ENCODE measurements around the gene NMUR1.
"Not testable (repeated sequence)": the region's sequence is repeated elsewhere in the genome, so short reads cannot be mapped to it uniquely, and the experiment has no call there.

Gene NMUR1

DNA sequence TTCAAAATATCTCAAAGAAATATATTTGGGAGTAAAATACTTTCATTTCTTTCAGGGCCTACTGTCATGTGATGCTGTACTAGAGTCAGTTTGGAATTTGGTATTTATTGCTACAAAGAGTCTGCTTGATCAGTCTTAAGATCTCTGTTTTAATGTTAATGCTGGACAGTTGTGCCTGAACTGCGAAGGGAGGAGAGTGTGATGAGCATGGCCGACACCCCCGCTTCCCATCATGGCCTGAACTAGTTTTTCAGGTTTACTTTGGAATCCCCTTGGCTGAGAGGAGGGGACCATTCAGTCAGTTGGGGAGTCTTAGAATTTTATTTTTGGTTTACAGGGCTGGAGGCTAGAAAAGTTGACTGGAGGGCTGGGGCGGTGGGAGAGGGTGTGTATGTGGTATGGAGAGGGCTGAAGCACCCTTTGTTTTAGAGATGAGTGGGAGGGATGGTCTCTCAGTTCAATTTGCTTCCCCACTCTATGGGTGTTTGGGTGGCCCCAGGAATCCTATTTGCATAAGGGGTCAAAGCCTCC is 41.5 kb upstream of the NMUR1 start:
- TF ChIP-seq, protein P1, sequence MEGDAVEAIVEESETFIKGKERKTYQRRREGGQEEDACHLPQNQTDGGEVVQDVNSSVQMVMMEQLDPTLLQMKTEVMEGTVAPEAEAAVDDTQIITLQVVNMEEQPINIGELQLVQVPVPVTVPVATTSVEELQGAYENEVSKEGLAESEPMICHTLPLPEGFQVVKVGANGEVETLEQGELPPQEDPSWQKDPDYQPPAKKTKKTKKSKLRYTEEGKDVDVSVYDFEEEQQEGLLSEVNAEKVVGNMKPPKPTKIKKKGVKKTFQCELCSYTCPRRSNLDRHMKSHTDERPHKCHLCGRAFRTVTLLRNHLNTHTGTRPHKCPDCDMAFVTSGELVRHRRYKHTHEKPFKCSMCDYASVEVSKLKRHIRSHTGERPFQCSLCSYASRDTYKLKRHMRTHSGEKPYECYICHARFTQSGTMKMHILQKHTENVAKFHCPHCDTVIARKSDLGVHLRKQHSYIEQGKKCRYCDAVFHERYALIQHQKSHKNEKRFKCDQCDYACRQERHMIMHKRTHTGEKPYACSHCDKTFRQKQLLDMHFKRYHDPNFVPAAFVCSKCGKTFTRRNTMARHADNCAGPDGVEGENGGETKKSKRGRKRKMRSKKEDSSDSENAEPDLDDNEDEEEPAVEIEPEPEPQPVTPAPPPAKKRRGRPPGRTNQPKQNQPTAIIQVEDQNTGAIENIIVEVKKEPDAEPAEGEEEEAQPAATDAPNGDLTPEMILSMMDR (conservative IDR thresholded peaks at IDR 0.05; ENCODE audit: low read length): no peak
- no peak overlapping the region for H3K4me3 ChIP-seq (ENCODE audit: low read length)
- no peak for DNase-seq (ENCODE audit: low read depth)

DNA sequence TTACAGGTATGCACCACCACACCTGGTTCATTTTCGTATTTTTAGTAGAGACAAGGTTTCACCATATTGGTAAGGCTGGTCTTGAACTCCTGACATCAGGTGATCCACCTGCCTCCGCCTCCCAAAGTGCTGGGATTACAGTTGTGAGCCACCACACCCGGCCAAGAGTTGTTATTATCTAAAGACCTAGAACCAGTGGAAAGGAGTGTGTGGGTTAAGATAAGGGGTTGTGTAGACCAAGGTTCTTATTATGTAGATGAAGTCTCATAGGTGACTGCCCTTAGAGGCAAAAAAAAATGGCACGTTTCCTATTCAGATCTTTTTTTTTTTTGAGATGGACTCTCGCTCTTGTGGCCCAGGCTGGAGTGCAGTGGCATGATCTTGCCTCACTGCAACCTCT is 40.7 kb upstream of the NMUR1 start:
- not testable (repeated sequence) for DNase-seq (ENCODE audit: low read depth); H3K4me3 ChIP-seq (ENCODE audit: low read length)

DNA sequence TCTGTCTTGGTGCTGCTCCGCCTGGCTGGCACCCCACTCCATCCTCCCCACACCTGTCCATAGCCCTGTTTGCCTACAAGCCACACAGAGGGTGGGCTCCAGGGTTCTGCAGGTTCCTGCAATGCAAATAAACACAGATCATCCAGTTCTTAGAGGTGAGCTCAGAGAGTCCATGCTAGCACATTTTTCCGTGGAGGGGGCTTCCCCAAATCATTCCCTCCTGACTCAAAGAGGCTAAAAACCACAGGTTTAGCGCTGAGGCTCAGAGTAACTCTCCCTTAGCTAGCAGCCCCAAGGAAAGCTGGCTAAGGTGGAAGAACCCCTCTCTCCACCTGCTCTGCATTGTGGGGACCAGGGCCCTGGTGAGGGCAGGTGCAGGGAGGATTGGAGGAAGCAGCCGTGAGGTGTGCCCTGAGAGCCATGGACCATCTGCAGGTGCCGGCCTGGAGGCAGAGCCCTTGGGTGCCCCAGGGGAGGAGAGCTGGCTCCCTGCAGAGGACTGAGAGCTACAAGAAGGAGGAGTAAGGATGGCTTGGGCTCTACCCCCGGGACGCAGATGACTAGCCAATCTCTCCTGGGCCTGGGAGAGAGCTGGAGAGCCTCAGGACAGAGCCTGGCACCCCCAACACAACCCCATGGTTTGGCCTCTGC is 38.7 kb upstream of the NMUR1 start:
- DNase-seq (ENCODE audit: low read depth): no peak
- TF ChIP-seq, protein P1 (conservative IDR thresholded peaks at IDR 0.05; ENCODE audit: low read length): no peak
- H3K4me3 ChIP-seq (ENCODE audit: low read length): no peak overlapping the region

DNA sequence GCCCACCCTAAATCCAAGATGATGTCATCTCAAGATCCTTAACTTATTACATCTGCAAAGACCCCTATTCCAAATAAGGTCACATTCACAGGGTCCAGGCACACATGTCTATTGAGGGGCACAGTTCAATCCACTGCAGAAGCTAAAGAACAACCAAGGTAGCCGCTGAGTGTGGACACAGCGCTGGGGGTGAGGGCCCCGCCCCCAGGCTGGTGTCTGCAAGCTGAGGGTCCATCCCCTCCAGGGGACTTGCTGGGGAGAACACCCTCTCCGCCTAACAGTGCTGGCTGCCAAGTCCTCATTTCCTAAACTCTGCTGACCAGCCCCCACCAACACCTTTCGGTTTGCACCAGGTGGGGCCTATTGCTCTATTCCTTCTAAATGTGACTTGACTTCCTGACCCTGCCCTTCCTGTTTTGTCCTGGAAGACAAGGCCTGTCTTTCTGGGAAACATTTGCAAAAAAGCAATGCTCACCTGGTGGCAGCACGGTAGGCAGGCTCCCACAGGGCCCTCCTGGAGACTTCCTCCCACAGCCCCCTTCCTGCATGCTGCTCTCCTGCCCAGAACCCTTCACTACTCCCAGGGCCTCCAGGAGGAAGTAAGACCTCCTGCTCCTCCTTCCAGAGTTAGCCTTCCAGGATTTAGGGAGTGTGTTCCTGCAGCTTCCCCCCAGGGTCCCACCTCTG is 38.0 kb upstream of the NMUR1 start:
- DNase-seq (ENCODE audit: low read depth): no peak
- TF ChIP-seq, protein P1 (conservative IDR thresholded peaks at IDR 0.05; ENCODE audit: low read length): no peak
- H3K4me3 ChIP-seq (ENCODE audit: low read length): no peak overlapping the region

DNA sequence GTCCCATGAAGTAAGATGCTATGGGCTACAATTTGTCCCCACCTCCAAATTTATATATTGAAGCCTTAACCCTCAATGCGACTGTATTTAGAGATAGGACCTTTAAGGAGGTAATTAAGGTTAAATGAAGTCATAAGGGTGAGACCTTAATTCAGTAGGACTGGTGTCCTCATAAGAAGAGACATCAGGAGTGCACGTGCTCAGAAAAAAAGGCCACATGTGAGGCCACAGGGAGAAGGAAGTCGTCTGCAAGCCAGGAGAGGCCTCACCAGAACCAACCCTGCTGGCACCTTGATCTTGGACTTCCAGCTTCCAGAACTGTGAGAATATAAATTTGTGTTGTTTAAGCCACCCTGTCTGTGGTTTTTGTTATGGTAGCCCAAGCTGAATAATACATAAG is 36.9 kb upstream of the NMUR1 start:
- no peak for DNase-seq (ENCODE audit: low read depth)
- TF ChIP-seq, protein P1 (conservative IDR thresholded peaks at IDR 0.05; ENCODE audit: low read length): no peak
- no peak overlapping the region for H3K4me3 ChIP-seq (ENCODE audit: low read length)

DNA sequence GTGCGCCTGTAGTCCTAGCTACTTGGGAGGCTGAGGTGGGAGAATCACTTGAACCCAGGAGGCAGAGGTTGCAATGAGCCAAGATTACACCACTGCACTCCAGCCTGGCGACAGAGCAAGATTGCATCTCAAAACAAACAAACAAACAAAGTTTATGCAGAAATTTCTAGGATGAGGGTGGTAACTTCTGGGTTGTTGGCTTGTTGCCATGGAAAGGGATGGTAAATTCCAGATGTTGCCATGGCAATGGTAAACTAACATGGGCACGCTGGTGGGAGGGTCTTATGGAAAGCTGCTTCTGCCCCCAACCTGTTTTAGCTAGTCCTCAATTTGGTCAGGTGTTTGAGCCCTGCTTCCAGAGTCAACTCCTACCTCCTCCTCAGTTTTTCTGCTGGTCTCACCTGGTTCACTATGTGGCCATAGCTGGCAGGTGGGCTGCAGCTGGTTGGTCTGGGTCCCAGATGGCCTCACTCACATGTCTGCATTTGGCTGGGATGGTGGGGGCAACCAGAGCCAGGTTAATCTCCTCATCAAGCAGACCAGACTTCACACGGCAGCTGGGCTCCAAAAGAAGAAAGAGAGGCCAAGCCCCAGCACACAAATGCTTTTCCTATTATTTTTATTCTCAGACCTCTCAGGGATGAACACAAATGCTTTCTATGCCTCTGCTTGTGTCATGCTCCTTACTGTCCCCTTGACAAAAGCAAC is 35.8 kb upstream of the NMUR1 start:
- no peak for DNase-seq (ENCODE audit: low read depth)
- TF ChIP-seq, protein P1 (conservative IDR thresholded peaks at IDR 0.05; ENCODE audit: low read length): no peak
- H3K4me3 ChIP-seq (ENCODE audit: low read length): no peak overlapping the region

DNA sequence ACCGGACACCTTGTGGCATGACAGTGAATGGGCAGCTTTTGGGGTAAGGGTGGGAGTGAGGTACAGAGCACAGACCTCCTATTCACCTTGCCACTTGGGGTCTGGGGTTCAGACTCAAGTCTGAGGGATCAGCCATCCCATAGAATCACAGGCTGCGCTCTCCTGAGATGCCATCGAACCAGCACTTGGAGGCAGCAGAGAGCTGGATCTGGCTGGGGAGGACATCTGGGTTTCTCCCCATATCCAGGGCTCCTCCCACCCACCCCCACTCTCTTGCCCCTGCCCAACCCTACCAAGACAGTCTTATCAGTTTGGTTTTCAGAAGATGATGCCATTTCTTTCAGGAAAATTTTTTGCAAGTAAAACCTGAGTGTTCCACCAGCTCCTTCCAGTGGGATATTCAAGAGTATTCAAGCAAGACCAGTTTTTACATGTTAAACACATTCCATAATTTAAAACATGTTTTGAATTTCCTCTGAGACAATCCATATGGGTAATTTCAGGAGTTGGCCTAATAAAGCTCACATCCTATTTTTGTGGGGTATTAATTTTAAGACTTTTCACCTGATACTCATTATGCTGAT is 33.2 kb upstream of the NMUR1 start:
- DNase-seq (ENCODE audit: low read depth): peak; percentile 46
- no peak overlapping the region for H3K4me3 ChIP-seq (ENCODE audit: low read length)
- TF ChIP-seq, protein P1 (conservative IDR thresholded peaks at IDR 0.05; ENCODE audit: low read length): peak; percentile 80
